ENCODE measurements around the gene UNC5CL.

Gene UNC5CL, protein sequence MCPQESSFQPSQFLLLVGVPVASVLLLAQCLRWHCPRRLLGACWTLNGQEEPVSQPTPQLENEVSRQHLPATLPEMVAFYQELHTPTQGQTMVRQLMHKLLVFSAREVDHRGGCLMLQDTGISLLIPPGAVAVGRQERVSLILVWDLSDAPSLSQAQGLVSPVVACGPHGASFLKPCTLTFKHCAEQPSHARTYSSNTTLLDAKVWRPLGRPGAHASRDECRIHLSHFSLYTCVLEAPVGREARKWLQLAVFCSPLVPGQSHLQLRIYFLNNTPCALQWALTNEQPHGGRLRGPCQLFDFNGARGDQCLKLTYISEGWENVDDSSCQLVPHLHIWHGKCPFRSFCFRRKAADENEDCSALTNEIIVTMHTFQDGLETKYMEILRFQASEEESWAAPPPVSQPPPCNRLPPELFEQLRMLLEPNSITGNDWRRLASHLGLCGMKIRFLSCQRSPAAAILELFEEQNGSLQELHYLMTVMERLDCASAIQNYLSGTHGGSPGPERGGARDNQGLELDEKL

DNA sequence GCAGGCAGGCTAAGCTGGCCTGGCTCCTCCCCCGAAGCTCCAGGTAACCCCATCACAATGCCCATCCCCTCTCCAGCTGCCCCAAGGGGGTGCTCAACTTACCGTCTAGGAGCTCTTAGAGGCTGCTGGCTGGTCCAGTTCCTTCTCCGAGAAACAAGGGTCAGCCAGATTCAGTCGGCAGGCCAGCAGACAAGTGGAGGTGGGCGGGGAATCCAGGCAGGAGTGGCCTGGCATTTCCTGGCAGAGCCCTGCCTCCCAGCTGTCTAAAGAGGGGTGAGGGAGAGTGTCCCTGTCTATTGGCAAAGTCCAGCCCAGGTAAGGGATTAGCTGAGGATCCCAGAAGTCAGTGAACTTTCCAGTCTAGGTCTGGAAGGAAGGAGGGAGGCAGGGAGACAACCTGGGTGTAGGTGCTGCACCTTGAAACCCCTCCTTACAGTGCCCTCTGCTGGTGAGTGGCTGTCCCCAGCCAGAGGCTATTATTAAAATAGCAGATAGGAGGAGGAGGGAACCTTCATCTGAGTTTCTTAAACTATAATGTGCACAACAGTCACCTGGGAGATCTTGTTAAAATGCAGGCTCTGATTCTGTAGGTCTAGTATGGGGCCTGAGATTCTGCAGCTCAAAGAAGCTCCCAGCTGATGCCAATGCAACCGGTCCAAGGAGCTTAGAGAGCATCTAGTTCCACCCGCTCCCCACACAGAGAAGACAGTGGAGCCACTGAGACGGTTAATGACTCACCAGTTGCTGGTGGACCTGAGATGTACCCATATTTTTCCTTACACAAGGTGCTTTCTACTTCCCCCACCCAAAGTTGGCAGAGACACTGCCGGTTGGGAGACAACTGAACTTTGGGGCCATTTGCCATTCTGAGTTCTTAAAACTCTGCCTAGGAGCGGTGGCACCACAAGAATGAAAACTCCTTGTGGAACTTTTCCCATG lies at the start of gene UNC5CL:
UNC5CL (minus strand) TSS at position 162 of the 939 bp plus-strand sequence. CDS start 4,147 bp downstream, outside the sequence.
- in situ Hi-C loops (cut with MboI; ENCODE audit: low sequenced_read_pairs), result no loop called here

DNA sequence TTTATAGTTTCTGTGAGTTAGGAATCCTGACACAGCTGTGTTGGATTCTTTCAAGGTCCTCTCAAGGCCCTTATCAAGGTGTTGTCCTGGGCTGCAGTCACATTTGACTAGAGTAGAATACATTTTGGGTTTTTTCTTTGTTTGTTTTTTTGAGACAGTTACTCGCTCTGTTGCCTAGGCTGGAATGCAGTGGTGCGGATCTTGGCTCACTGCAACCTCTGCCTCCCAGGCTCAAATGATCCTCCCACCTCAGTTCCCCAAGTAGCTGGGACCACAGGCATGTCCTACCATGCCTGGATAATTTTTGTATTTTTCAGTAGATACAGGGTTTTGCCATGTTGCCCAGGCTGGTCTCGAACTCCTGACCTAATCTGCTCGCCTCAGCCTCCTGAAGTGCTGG lies 49.4 kb upstream of the UNC5CL start:
- in situ Hi-C loops (cut with MboI; ENCODE audit: low sequenced_read_pairs), result no loop called here

DNA sequence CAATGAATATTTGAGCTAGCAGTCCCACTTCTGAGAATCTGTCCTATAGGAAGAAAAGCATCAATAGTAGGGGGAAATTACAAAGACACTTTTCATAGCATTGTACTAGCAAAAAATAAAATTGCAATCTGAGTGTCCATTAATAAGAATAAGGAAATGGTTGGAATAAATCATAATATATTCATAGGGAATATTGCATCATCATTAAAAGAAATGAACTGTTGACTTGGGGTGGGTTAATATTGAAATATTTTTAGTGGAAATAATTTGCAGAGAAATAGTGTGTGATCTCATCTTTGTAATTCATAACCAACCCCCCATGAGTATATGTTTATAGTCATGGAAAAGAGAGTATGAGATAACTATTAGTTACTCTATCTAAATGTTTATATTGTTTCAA lies 46.2 kb upstream of the UNC5CL start:
- in situ Hi-C loops (cut with MboI; ENCODE audit: low sequenced_read_pairs), result no loop called here

DNA sequence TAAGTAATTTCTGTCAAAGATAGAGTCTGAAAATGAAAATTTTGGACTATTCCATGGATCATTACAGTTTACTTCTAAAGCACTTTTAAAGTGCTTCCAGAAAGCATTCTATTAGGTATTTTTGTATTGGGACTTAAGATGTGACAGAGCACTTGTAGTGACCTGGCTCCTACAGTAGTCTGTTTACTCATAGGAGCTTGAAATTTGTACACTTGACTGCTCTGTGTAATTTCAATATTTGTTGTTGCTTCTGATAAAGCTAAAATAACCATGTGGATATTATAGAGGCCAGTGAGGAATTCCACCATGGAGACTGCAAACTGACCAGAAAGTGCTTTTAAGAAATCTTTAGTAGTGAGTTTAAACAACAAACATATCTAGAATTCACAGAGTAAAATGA lies 44.1 kb upstream of the UNC5CL start:
- in situ Hi-C loops (cut with MboI; ENCODE audit: low sequenced_read_pairs), result no loop called here

DNA sequence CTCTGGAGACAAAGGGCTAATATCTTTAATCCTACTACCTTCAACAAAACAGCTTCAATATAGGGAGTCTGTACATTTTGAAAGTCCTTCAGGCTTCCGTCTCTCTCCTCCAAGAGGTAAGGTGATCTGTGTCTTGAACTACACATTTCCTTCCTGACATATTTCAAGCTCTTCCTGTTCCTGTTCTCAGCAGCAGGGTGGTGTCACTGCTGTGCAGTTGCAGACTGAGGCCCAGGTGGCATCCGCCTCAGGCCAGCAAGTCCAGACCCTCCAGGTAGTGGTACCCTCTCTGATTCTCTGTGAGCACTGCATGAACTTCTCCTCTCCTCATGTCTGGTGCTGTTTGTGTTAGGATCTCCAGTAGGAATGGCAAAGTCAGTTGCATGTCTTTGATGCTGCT lies 41.6 kb upstream of the UNC5CL start:
- in situ Hi-C loops (cut with MboI; ENCODE audit: low sequenced_read_pairs), result no loop called here

DNA sequence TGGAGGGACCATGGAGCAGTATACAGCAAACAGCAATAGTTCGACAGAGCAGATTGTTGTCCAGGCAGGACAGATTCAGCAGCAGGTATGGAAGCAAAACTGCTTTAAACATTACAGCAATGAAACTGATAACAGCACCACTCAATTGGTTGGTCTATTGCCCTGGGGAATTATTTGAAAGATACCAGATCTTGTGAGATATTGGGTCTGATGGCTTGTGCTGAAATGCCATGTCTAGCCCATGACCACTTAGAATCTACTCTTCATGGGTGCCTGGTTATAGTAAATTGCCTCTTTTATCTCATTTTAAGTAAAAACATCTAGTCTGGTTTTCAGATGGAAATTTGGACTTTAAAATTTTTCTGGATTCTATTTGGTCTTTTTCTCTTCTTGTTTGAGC lies 40.1 kb upstream of the UNC5CL start:
- in situ Hi-C loops (cut with MboI; ENCODE audit: low sequenced_read_pairs), result no loop called here

DNA sequence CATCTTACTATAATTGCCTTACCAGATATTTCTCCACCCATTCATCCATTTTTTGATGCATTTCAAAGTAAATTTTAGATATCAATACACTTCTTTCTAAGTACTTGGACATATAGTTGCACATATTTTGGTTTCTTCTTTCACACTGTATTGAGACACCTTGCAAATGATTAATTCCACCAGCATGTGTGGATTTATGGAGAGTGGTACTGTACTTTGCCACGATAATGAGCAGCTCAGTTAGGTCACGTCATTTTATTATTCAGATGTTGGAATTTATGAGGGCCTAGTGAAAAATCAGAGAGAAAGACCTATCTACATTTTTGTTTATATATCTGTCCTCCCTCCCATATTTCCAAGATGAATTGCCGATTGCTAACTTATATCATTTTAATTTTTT lies 39.1 kb upstream of the UNC5CL start:
- in situ Hi-C loops (cut with MboI; ENCODE audit: low sequenced_read_pairs), result no loop called here

DNA sequence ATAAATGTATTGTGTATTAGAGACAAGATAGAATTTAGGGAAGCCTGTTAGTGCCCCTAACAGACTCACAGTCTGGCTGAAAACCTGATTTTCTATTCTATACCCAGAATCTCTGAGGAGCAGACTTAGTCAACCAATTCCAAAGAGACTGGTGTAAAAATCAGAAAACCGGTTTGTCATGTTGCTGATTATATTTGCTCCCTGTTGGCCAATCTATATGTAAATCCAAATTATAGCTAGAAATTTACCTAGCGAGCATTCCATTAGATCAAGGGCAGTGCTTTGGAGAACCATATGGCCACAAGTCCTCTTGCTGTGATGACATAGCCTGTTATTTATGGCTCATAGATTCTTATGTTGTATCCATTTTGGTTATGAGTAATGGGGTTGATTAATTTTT lies 38.5 kb upstream of the UNC5CL start:
- in situ Hi-C loops (cut with MboI; ENCODE audit: low sequenced_read_pairs), result no loop called here

DNA sequence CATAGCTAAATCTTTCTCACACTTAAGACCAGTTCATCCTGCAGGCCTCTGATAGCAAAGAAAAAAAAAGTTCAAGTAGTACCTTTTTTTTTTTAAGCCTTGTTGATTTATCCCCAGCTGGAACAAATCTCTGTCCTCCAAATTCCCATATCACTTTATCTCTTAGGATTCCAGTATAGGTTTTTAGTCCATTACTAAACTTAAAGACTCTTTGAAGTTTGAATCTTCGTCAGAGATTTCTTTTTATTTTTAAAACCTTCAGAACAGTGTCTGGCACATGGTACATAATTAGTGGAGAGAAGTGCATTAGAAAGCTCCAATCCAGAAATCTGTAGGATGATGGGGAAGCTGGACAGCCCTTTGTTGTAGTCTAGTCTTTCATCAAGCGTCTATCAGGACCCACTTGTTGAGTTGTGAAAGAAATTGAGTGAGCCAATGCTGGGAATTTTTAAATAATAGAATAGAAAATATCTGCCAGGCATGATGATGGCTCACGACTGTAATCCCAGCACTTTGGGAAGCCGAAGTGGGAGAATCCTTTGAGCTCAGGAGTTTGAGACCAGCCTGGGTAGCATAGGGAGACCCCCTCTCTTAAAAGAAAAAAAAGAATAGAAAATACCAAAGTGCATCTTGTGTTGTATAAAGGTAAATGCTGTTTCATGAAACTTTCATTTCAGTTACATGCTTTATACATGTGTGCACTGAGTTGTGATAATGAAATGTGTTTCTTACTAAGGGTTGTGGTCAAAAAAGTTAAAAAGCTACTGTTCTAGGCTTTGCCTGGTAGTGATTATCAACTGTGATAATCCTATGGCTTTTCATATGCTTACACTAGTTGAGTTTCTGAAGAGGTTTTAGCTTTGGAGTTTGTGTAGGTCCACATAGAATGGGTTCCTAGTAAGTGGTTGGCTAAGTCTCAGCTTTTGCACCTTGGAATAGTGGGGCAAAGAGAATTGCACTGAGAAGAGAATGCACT lies 36.9 kb upstream of the UNC5CL start:
- in situ Hi-C loops (cut with MboI; ENCODE audit: low sequenced_read_pairs), result no loop called here

DNA sequence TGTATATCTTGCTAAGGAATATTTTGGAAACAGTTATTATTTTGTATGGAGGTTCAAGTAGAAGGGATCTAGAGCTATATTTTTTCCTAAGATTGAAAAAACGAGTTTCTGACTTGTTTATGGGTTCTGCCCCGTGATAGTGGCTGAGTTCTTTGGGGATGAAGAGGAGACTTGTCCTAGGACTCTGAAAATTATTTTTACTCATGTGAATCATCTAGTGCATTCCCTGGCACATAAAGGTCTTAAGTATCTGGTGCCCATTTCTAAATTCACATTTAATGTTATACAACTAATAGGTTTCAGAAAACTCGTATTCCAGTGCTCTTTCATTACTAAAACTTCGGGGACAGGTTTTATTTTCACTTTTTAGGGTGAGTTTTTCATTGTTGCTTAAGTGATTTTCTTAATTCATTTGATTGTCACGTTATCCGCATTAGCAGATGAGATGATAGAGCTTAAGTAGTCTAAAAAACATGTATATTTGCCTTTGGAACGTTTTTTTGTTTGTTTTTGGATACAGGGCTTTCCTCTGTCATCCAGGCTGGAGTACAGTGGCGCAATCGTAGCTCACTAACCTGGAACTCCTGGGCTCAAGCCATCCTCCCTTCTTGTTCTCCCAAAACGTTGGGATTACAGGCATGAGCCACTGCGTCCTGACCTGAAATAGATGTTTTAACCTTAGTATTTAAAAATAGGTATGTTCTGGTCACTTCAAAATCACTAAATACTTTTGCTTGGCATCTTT lies 35.8 kb upstream of the UNC5CL start:
- in situ Hi-C loops (cut with MboI; ENCODE audit: low sequenced_read_pairs), result no loop called here

DNA sequence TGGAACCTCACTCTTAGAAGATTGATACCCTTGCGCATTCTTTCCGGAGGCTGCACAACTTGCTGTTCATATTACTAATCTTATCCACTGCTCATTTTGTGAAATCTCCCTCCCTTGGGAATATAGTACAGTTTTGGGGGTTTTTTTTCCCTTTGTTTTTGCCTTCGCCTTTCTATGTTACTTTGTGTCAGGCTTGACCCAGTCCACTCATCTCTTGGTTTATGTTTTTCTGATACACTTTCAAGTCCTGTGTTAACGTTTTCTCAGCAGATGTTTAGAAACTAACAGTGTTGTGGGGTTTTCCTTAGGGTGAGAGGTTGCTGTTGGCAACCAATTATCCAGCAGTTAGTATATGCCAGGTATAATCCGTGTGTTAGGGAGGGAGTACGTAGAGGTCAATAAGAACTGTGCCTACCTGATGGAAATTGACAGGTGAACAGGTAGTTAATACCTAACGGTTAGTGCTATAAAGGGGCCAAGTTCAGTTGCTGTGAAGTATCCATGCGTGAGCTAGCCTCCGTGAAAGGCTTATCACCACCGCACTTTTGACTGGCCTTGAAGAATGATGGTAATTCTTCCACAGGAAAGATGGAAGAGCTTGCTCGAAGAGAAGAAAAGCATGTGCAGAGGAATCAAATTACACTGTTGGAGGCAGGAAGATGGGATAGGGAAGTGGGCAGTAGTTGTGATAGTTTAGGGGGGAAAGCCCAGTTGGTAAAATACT lies 35.1 kb upstream of the UNC5CL start:
- in situ Hi-C loops (cut with MboI; ENCODE audit: low sequenced_read_pairs), result no loop called here

DNA sequence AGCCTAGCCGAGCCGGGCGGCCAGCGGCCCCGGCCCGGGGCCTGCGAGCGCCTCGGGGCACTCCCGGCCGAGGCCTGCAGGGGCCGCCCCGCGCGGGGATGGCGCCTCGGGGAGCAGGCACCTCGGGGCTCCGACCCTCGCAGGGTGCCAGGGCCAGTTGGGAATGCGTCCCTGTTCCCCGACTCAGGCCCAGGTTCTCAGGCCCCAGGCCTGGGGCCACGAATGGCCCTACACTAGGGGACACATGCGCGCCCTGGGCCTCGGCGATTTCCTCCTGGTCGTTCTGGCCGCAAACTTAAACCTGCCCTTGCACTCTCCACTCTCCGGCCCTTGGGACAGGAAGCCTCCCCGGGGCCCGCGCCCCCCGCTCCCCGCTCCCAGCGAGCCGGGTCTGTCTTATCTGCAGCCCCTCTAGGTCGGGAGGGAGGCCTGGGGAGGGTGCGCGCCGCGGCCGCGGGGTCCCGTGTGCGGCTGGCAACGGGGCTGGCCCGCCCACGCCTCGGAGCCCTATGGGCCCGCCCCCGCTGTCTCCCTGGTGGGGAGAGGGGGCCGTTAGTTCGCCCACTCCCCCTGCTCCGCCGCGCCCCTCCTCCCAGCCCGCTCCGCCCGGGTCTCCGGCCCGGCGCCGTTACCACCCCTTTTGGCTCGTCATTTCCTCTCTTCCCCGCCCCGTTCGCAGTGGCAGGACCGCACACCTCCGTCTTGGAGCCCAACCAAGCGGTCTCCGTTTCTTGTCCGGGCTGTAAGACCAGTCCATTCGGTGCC lies 34.4 kb upstream of the UNC5CL start:
- in situ Hi-C loops (cut with MboI; ENCODE audit: low sequenced_read_pairs), result no loop called here

DNA sequence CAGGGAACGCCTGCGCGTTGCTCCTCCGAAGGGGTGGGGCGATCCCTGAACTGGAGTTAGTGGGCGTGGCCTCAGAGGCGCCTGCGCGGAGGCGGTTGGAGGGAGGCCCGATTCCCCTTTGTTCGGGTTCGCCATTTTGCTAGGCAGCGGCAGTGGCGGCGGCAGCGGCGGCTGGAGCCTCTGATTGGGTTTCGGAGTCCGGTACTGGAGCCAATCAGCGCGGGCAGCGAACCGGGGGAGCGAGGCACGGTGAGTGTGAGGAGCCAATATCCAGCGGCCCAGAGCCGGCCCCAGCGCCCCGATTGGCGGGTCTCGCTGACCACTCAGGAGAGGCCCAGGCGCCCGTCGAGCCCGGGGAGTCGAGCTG lies 33.8 kb upstream of the UNC5CL start, which contains the start of gene NFYA:
NFYA (plus strand) TSS at position 139 of the 367 bp plus-strand sequence. CDS start 6,116 bp downstream, outside the sequence.
- in situ Hi-C loops (cut with MboI; ENCODE audit: low sequenced_read_pairs), result no loop called here

DNA sequence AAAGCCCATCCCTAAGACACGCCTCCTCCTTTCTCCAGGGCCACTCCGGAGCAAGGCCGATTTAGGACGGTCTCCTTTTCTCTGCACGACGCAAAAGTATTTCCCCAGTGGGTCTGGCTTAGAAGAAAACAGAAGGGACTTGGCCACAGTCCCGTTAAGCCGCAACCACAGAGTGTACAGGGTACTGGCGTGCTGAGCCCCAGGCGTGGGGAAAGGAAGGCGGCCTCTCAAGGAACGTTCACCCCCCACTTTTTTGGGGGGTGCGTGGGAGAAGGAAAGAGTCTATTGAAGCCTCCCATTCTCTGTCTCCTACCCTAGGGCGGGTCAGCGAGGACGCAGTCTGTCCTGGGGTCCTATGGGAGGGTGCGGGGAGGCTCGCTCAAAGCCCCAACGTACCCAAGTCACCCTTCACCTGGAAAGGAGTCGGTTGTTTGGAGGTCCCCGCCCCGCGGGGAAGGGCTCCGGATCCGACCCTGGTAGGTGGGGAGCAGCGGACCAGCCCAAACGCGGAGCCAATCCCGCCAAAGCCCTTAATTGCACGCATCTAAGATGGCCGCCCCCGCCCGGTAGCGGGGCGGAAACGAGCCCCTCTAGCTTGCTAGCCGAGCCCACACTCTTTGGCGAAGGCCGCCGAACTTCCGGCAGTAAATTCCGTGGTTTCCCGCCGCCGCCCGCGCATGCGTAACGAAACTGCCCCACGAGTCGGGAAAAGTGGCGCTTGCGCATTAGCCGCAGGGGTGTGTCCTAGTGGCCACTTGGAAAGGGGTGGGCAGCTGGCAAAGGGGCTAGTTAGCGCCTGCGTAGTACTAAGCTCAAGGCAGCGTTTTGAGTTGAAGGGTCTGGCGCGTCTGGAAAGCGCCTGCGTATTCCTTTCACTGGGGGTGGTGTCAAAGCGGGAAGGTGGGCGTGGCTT lies 33.2 kb upstream of the UNC5CL start, which contains the start of gene OARD1:
OARD1 (minus strand) TSS at position 434 of the 913 bp plus-strand sequence. CDS start 722 bp downstream, outside the sequence.
- in situ Hi-C loops (cut with MboI; ENCODE audit: low sequenced_read_pairs), result no loop called here

DNA sequence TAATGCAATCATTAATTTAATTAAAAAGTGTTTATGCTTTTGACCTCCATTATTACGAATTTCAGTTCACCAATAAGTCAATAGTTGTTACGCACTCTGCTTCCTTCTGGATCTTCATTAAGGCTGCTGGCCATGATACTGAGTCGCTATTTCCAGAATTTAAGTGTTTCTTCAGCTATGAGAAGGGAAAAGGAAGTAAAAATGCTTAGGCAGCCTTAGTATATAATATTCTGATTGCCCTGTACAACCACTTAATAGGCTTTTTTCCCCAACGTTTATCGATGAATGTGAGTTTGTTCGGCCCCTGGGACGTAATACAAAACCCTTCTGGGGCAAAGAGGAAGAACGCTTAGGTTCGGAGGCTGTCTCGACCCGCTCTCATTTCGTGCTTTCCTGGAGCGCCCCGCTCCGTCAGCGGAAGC lies 32.5 kb upstream of the UNC5CL start:
- in situ Hi-C loops (cut with MboI; ENCODE audit: low sequenced_read_pairs), result no loop called here

DNA sequence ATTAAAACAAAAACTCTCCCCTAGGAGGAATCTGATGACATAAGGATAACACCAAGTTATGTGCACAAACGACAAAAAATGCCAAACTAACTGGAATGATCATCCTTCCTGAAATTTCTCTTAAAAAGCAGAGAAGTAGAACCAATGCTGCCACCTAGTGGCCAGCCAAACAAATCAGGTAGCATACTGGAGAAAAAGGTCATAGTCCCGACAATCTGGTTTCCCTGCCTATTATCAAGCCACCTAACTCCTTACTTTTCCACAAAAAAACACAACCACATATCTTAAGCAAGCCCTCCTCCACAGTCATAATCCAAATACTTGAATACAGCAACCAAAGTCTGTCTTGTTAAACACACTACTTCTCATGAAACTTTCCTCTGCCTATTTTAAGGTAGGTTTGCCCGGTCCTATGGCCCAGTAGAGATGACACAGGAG lies 27.9 kb upstream of the UNC5CL start:
- in situ Hi-C loops (cut with MboI; ENCODE audit: low sequenced_read_pairs), result no loop called here

DNA sequence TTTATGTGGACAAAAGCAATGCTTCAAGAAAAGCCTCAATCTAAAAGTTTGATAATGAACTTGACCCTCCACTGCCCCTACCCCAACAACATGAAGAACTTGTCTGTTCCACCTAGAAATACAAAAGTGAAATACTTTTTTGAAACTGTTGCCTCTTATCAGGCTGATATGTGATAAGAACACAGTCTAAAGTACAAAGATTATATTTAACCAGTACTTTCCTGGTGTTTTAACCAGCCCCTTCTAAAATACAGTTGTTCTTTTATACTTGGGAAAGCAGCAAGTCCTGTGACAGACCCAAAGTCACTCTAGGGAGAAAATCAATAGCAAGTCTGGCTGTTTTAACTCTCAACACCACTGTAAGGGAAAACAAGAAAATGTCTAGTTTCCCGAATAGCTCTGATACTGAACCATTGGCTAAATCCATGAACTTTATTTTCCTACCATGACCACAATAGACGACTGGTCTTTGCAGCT lies 26.6 kb upstream of the UNC5CL start:
- in situ Hi-C loops (cut with MboI; ENCODE audit: low sequenced_read_pairs), result no loop called here

Measured in hTERT RPE-1 (cell line).